A549 (cell line): ENCODE results near the gene FAM78A.

ENCODE experiments used
- CTCF ChIP-seq: fragments of >200 bp; sonication (Bioruptor Twin); formaldehyde crosslinking; IDR thresholded peaks from 3 replicates; pipeline ENCODE4 v1.5.1; 2016
- EP300 ChIP-seq, 2 experiments: fragments of >200 bp; sonication (Bioruptor Twin); formaldehyde crosslinking; IDR thresholded peaks; 2 replicates in 1 of 2; 3 replicates in 1 of 2; pipeline ENCODE4 v1.6.1; 2016 to 2017
- POLR2A ChIP-seq: IDR thresholded peaks from 2 replicates; pipeline ENCODE4 v1.6.1; 2012; ENCODE audit warnings: mild to moderate bottlenecking, low read length
- SMC3 ChIP-seq: fragments of >200 bp; sonication (Bioruptor Twin); formaldehyde crosslinking; IDR thresholded peaks from 3 replicates; pipeline ENCODE4 v1.6.1; 2018; ENCODE audit warnings: inconsistent platforms

- no peak for TF ChIP-seq CTCF
- TF ChIP-seq EP300 (IDR thresholded peaks at IDR 0.05) = no peak
- TF ChIP-seq SMC3 = no peak
- TF ChIP-seq POLR2A = no peak
Measured at GRCh38 chr9:131252120-131252519, 24.2 kb downstream of the FAM78A start.
